Neural cell (in vitro differentiated cells): ENCODE measurements around the gene PCDH9. TPM values are rescaled to one million over a fixed set of nuclear protein-coding genes. Genes with fewer than 3 reads are reported as not detected.

Experiments used
- H2AFZ ChIP-seq: fragments of 200-600, 300-800 bp; sonication (generic), shearing (Covaris generic); 2 replicates; pipeline ENCODE4 v1.6.0; 2014; ENCODE audit warnings: low read depth, mild to moderate bottlenecking, antibody characterized with exemption, low read length, moderate library complexity
- H3F3A ChIP-seq: fragments of 200-600 bp; shearing (Covaris generic); 2 replicates; pipeline ENCODE4 v1.6.1; 2016; ENCODE audit warnings: mild to moderate bottlenecking, moderate library complexity, mixed read lengths, antibody characterized with exemption, low read length; ENCODE audit not compliant: insufficient read depth, poor library complexity, severe bottlenecking
- H3K27ac ChIP-seq: fragments of 200-600, 300-800 bp; sonication (generic), shearing (Covaris generic); 2 replicates; pipeline ENCODE4 v1.5.1; 2014; ENCODE audit warnings: mild to moderate bottlenecking, low read length, moderate library complexity
- H3K27me3 ChIP-seq: fragments of 300-800, 200-600 bp; sonication (generic), shearing (Covaris generic); 2 replicates; pipeline ENCODE4 v1.6.0; 2014; ENCODE audit warnings: mild to moderate bottlenecking, low read depth, low read length, moderate library complexity; ENCODE audit not compliant: insufficient read depth
- H3K36me3 ChIP-seq: fragments of 300-800, 200-600 bp; sonication (generic), shearing (Covaris generic); 2 replicates; pipeline ENCODE4 v1.5.1; 2014; ENCODE audit warnings: mild to moderate bottlenecking, antibody characterized with exemption, low read length, moderate library complexity; ENCODE audit not compliant: insufficient read depth
- H3K4me2 ChIP-seq: fragments of 300-800, 200-600 bp; sonication (generic), shearing (Covaris generic); 2 replicates; pipeline ENCODE4 v1.6.0; 2014; ENCODE audit warnings: mild to moderate bottlenecking, low read length
- H3K4me3 ChIP-seq: fragments of 300-800, 200-600 bp; sonication (generic), shearing (Covaris generic); 2 replicates; pipeline ENCODE4 v1.5.1; 2014; ENCODE audit warnings: mild to moderate bottlenecking, low read length, moderate library complexity
- H3K79me2 ChIP-seq: fragments of 200-600 bp; shearing (Covaris generic); replicated peaks from 2 replicates; pipeline ENCODE4 v1.6.0; 2014; ENCODE audit warnings: mild to moderate bottlenecking, low read length, moderate library complexity; ENCODE audit not compliant: insufficient read depth
- H3K9ac ChIP-seq: fragments of 300-800, 200-600 bp; sonication (generic), shearing (Covaris generic); 2 replicates; pipeline ENCODE4 v1.6.1; 2016; ENCODE audit warnings: mild to moderate bottlenecking, low read length, mixed read lengths
- H3K9me2 ChIP-seq: fragments of 200-600 bp; shearing (Covaris generic); 2 replicates; pipeline ENCODE4 v1.6.1; 2016; ENCODE audit warnings: mild to moderate bottlenecking, low read length, mixed read lengths; ENCODE audit not compliant: insufficient read depth
- H3K9me3 ChIP-seq: fragments of 200-600, 300-800 bp; sonication (generic), shearing (Covaris generic); 2 replicates; pipeline ENCODE4 v1.6.1; 2016; ENCODE audit warnings: mild to moderate bottlenecking, mixed run types, low read length, moderate library complexity, mixed read lengths
- H4K20me1 ChIP-seq: fragments of 200-600 bp; shearing (Covaris generic); 2 replicates; pipeline ENCODE4 v1.6.1; 2016; ENCODE audit warnings: mild to moderate bottlenecking, mixed run types; ENCODE audit not compliant: insufficient read depth
- EP300 ChIP-seq: fragments of 450-650 bp; conservative IDR thresholded peaks from 2 replicates; pipeline ENCODE4 v1.6.1; 2014; ENCODE audit warnings: antibody characterized with exemption, mild to moderate bottlenecking, moderate library complexity; ENCODE audit not compliant: poor library complexity, severe bottlenecking
- EZH2 ChIP-seq: fragments of 200-600, 300-800 bp; shearing (Covaris generic), sonication (generic); IDR thresholded peaks from 2 replicates; pipeline ENCODE4 v1.6.1; 2014; ENCODE audit warnings: antibody characterized with exemption, low read length, borderline replicate concordance, mild to moderate bottlenecking; ENCODE audit not compliant: insufficient read depth, poor library complexity, severe bottlenecking
- MXI1 ChIP-seq: fragments of 450-650 bp; conservative IDR thresholded peaks from 2 replicates; pipeline ENCODE4 v1.6.1; 2014; ENCODE audit warnings: antibody characterized with exemption, mild to moderate bottlenecking; ENCODE audit not compliant: poor library complexity, severe bottlenecking
- POLR2AphosphoS5 ChIP-seq: IDR thresholded peaks from 2 replicates; pipeline ENCODE4 v1.6.1; 2012
- RAD21 ChIP-seq: fragments of 450-650 bp; conservative IDR thresholded peaks from 2 replicates; pipeline ENCODE4 v1.6.1; 2014; ENCODE audit warnings: antibody characterized with exemption, mild to moderate bottlenecking, moderate library complexity
- SMC3 ChIP-seq: fragments of 450-650 bp; conservative IDR thresholded peaks from 2 replicates; pipeline ENCODE4 v1.6.1; 2014; ENCODE audit warnings: antibody characterized with exemption, mild to moderate bottlenecking, moderate library complexity; ENCODE audit not compliant: poor library complexity
- TAF1 ChIP-seq: IDR thresholded peaks from 2 replicates; pipeline ENCODE4 v1.6.1; 2012; ENCODE audit warnings: low read depth
- polyA plus RNA-seq: library from polyadenylated mRNA; depleted of rRNA; stranded (reverse); fragments of >200 nt; gene quantifications from 2 replicates; pipeline ENCODE4 v1.2.3, GENCODE V29; 2014
- TF ChIP-seq, protein P1 (sequence below): fragments of 450-650 bp; IDR thresholded peaks from 2 replicates; pipeline ENCODE4 v1.5.1; 2014; ENCODE audit warnings: antibody characterized with exemption, mild to moderate bottlenecking, moderate library complexity; ENCODE audit not compliant: poor library complexity, severe bottlenecking
- TF ChIP-seq, protein P2 (sequence below): IDR thresholded peaks from 2 replicates; pipeline ENCODE4 v1.6.1; 2012; ENCODE audit warnings: borderline replicate concordance

The PCDH9 gene
- polyA plus RNA-seq, 1 donor from 2014 or later: 4.6 TPM

DNA sequence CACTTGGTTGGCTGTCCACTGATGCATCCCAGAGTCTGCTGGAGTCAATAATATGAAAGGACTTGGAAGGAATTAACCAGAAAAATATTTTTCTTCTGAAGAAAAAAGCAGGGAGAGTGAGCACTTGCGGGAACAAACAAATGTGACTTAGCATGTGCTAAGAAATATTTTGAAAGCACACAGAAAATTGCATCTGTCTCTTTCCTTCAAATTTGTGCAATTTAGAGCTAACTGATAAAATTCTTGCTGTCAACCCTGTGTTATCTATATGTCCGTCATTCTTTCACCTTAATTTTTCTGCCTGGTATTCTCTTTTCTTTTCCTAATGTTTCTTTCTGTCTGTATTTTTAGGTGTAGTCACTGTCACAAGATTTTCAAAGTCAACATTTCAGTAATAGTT lies 852.6 kb downstream of the PCDH9 start:
- H3K4me2 ChIP-seq: no peak overlapping the region
- H2AFZ ChIP-seq: no peak overlapping the region
- no peak overlapping the region for H3K9ac ChIP-seq
- H3K4me3 ChIP-seq: no peak overlapping the region
- no peaks in the 10 kb centered on the region for H3K9me3 ChIP-seq
- no peaks in the 10 kb centered on the region for H3F3A ChIP-seq
- H3K36me3 ChIP-seq: no peaks in the 10 kb centered on the region
- H3K9me2 ChIP-seq: no peaks in the 10 kb centered on the region
- H3K79me2 ChIP-seq: no peaks in the 10 kb centered on the region
- H3K27me3 ChIP-seq: no peaks in the 10 kb centered on the region
- no peaks in the 10 kb centered on the region for H4K20me1 ChIP-seq
- TF ChIP-seq EZH2 (no peak), MXI1 (no peak), SMC3 (no peak), RAD21 (no peak), POLR2AphosphoS5 (peak; percentile 55), EP300 (peak; percentile 46), TAF1 (no peak)
- TF ChIP-seq, protein P1, sequence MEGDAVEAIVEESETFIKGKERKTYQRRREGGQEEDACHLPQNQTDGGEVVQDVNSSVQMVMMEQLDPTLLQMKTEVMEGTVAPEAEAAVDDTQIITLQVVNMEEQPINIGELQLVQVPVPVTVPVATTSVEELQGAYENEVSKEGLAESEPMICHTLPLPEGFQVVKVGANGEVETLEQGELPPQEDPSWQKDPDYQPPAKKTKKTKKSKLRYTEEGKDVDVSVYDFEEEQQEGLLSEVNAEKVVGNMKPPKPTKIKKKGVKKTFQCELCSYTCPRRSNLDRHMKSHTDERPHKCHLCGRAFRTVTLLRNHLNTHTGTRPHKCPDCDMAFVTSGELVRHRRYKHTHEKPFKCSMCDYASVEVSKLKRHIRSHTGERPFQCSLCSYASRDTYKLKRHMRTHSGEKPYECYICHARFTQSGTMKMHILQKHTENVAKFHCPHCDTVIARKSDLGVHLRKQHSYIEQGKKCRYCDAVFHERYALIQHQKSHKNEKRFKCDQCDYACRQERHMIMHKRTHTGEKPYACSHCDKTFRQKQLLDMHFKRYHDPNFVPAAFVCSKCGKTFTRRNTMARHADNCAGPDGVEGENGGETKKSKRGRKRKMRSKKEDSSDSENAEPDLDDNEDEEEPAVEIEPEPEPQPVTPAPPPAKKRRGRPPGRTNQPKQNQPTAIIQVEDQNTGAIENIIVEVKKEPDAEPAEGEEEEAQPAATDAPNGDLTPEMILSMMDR: no peak
- TF ChIP-seq, protein P2, sequence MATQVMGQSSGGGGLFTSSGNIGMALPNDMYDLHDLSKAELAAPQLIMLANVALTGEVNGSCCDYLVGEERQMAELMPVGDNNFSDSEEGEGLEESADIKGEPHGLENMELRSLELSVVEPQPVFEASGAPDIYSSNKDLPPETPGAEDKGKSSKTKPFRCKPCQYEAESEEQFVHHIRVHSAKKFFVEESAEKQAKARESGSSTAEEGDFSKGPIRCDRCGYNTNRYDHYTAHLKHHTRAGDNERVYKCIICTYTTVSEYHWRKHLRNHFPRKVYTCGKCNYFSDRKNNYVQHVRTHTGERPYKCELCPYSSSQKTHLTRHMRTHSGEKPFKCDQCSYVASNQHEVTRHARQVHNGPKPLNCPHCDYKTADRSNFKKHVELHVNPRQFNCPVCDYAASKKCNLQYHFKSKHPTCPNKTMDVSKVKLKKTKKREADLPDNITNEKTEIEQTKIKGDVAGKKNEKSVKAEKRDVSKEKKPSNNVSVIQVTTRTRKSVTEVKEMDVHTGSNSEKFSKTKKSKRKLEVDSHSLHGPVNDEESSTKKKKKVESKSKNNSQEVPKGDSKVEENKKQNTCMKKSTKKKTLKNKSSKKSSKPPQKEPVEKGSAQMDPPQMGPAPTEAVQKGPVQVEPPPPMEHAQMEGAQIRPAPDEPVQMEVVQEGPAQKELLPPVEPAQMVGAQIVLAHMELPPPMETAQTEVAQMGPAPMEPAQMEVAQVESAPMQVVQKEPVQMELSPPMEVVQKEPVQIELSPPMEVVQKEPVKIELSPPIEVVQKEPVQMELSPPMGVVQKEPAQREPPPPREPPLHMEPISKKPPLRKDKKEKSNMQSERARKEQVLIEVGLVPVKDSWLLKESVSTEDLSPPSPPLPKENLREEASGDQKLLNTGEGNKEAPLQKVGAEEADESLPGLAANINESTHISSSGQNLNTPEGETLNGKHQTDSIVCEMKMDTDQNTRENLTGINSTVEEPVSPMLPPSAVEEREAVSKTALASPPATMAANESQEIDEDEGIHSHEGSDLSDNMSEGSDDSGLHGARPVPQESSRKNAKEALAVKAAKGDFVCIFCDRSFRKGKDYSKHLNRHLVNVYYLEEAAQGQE: no peak
- no peak overlapping the region for H3K27ac ChIP-seq

DNA sequence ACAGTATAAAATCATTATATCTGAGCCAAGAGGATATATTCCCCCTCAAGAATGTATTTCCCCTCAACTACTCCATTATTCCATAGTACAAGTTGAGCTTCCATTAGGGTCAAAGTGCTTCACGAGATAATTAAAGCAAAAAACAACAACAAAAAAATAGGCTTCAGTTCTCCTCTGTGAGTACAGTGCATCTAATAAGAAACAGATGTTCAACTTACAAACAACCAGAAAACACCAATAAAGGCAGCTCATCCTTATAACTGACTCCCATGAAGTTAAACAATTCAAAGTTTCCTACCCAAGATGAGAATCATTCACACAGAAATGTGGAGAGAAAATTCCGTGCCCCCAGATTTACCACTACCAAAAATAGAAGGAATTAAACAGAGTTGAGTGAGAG lies 854.4 kb downstream of the PCDH9 start:
- TF ChIP-seq, protein P1: no peak
- no peak for TF ChIP-seq TAF1
- no peak for TF ChIP-seq SMC3
- no peak for TF ChIP-seq EP300
- no peak for TF ChIP-seq MXI1
- no peak for TF ChIP-seq EZH2
- TF ChIP-seq RAD21: no peak
- TF ChIP-seq POLR2AphosphoS5: no peak
- TF ChIP-seq, protein P2: no peak
- Histone ChIP-seq H2AFZ (no peak overlapping the region), H3K27me3 (no peaks in the 10 kb centered on the region), H3K4me3 (no peak overlapping the region), H3F3A (no peaks in the 10 kb centered on the region), H3K9me3 (no peaks in the 10 kb centered on the region), H3K79me2 (no peaks in the 10 kb centered on the region), H3K27ac (no peak overlapping the region), H3K36me3 (no peaks in the 10 kb centered on the region), H3K4me2 (no peak overlapping the region), H3K9ac (no peak overlapping the region), H3K9me2 (no peaks in the 10 kb centered on the region), H4K20me1 (no peaks in the 10 kb centered on the region)
